ENCODE data around the gene HOXA3.
A peak's percentile ranks its signal among the peaks of the same experiment; 100 is the strongest.

GRCh38 chr7:27172823-27173510, 20.6 kb upstream of the HOXA3 start:
- no peak for TF ChIP-seq CTCF (IDR thresholded peaks at IDR 0.05)
- peak in 1 of 2 donors; percentile 61 for TF ChIP-seq POLR2A (IDR thresholded peaks at IDR 0.05)
